Neural cell (in vitro differentiated cells): Measurements from ENCODE around the gene SH3PXD2A. TPM values are rescaled to one million over a fixed set of nuclear protein-coding genes. Genes with fewer than 3 reads are reported as not detected.

Experiments
- H2AFZ ChIP-seq: fragments of 200-600, 300-800 bp; sonication (generic), shearing (Covaris generic); 2 replicates; pipeline ENCODE4 v1.6.0; 2014; ENCODE audit warnings: low read depth, mild to moderate bottlenecking, antibody characterized with exemption, low read length, moderate library complexity
- H3F3A ChIP-seq: fragments of 200-600 bp; shearing (Covaris generic); 2 replicates; pipeline ENCODE4 v1.6.1; 2016; ENCODE audit warnings: mild to moderate bottlenecking, moderate library complexity, mixed read lengths, antibody characterized with exemption, low read length; ENCODE audit not compliant: insufficient read depth, poor library complexity, severe bottlenecking
- H3K27ac ChIP-seq: fragments of 200-600, 300-800 bp; sonication (generic), shearing (Covaris generic); 2 replicates; pipeline ENCODE4 v1.5.1; 2014; ENCODE audit warnings: mild to moderate bottlenecking, low read length, moderate library complexity
- H3K27me3 ChIP-seq: fragments of 300-800, 200-600 bp; sonication (generic), shearing (Covaris generic); 2 replicates; pipeline ENCODE4 v1.6.0; 2014; ENCODE audit warnings: mild to moderate bottlenecking, low read depth, low read length, moderate library complexity; ENCODE audit not compliant: insufficient read depth
- H3K36me3 ChIP-seq: fragments of 300-800, 200-600 bp; sonication (generic), shearing (Covaris generic); 2 replicates; pipeline ENCODE4 v1.5.1; 2014; ENCODE audit warnings: mild to moderate bottlenecking, antibody characterized with exemption, low read length, moderate library complexity; ENCODE audit not compliant: insufficient read depth
- H3K4me2 ChIP-seq: fragments of 300-800, 200-600 bp; sonication (generic), shearing (Covaris generic); 2 replicates; pipeline ENCODE4 v1.6.0; 2014; ENCODE audit warnings: mild to moderate bottlenecking, low read length
- H3K4me3 ChIP-seq: fragments of 300-800, 200-600 bp; sonication (generic), shearing (Covaris generic); 2 replicates; pipeline ENCODE4 v1.5.1; 2014; ENCODE audit warnings: mild to moderate bottlenecking, low read length, moderate library complexity
- H3K79me2 ChIP-seq: fragments of 200-600 bp; shearing (Covaris generic); replicated peaks from 2 replicates; pipeline ENCODE4 v1.6.0; 2014; ENCODE audit warnings: mild to moderate bottlenecking, low read length, moderate library complexity; ENCODE audit not compliant: insufficient read depth
- H3K9ac ChIP-seq: fragments of 300-800, 200-600 bp; sonication (generic), shearing (Covaris generic); 2 replicates; pipeline ENCODE4 v1.6.1; 2016; ENCODE audit warnings: mild to moderate bottlenecking, low read length, mixed read lengths
- H3K9me2 ChIP-seq: fragments of 200-600 bp; shearing (Covaris generic); 2 replicates; pipeline ENCODE4 v1.6.1; 2016; ENCODE audit warnings: mild to moderate bottlenecking, low read length, mixed read lengths; ENCODE audit not compliant: insufficient read depth
- H3K9me3 ChIP-seq: fragments of 200-600, 300-800 bp; sonication (generic), shearing (Covaris generic); 2 replicates; pipeline ENCODE4 v1.6.1; 2016; ENCODE audit warnings: mild to moderate bottlenecking, mixed run types, low read length, moderate library complexity, mixed read lengths
- H4K20me1 ChIP-seq: fragments of 200-600 bp; shearing (Covaris generic); 2 replicates; pipeline ENCODE4 v1.6.1; 2016; ENCODE audit warnings: mild to moderate bottlenecking, mixed run types; ENCODE audit not compliant: insufficient read depth
- CTCF ChIP-seq: fragments of 450-650 bp; IDR thresholded peaks from 2 replicates; pipeline ENCODE4 v1.5.1; 2014; ENCODE audit warnings: antibody characterized with exemption, mild to moderate bottlenecking, moderate library complexity; ENCODE audit not compliant: poor library complexity, severe bottlenecking
- EP300 ChIP-seq: fragments of 450-650 bp; conservative IDR thresholded peaks from 2 replicates; pipeline ENCODE4 v1.6.1; 2014; ENCODE audit warnings: antibody characterized with exemption, mild to moderate bottlenecking, moderate library complexity; ENCODE audit not compliant: poor library complexity, severe bottlenecking
- EZH2 ChIP-seq: fragments of 200-600, 300-800 bp; shearing (Covaris generic), sonication (generic); IDR thresholded peaks from 2 replicates; pipeline ENCODE4 v1.6.1; 2014; ENCODE audit warnings: antibody characterized with exemption, low read length, borderline replicate concordance, mild to moderate bottlenecking; ENCODE audit not compliant: insufficient read depth, poor library complexity, severe bottlenecking
- MXI1 ChIP-seq: fragments of 450-650 bp; conservative IDR thresholded peaks from 2 replicates; pipeline ENCODE4 v1.6.1; 2014; ENCODE audit warnings: antibody characterized with exemption, mild to moderate bottlenecking; ENCODE audit not compliant: poor library complexity, severe bottlenecking
- POLR2AphosphoS5 ChIP-seq: IDR thresholded peaks from 2 replicates; pipeline ENCODE4 v1.6.1; 2012
- RAD21 ChIP-seq: fragments of 450-650 bp; conservative IDR thresholded peaks from 2 replicates; pipeline ENCODE4 v1.6.1; 2014; ENCODE audit warnings: antibody characterized with exemption, mild to moderate bottlenecking, moderate library complexity
- SMC3 ChIP-seq: fragments of 450-650 bp; conservative IDR thresholded peaks from 2 replicates; pipeline ENCODE4 v1.6.1; 2014; ENCODE audit warnings: antibody characterized with exemption, mild to moderate bottlenecking, moderate library complexity; ENCODE audit not compliant: poor library complexity
- TAF1 ChIP-seq: IDR thresholded peaks from 2 replicates; pipeline ENCODE4 v1.6.1; 2012; ENCODE audit warnings: low read depth
- polyA plus RNA-seq: library from polyadenylated mRNA; depleted of rRNA; stranded (reverse); fragments of >200 nt; gene quantifications from 2 replicates; pipeline ENCODE4 v1.2.3, GENCODE V29; 2014
- TF ChIP-seq, protein P1 (sequence below): IDR thresholded peaks from 2 replicates; pipeline ENCODE4 v1.6.1; 2012; ENCODE audit warnings: borderline replicate concordance

SH3PXD2A gene
- polyA plus RNA-seq, 1 donor from 2014 or later = 5.2 TPM

DNA sequence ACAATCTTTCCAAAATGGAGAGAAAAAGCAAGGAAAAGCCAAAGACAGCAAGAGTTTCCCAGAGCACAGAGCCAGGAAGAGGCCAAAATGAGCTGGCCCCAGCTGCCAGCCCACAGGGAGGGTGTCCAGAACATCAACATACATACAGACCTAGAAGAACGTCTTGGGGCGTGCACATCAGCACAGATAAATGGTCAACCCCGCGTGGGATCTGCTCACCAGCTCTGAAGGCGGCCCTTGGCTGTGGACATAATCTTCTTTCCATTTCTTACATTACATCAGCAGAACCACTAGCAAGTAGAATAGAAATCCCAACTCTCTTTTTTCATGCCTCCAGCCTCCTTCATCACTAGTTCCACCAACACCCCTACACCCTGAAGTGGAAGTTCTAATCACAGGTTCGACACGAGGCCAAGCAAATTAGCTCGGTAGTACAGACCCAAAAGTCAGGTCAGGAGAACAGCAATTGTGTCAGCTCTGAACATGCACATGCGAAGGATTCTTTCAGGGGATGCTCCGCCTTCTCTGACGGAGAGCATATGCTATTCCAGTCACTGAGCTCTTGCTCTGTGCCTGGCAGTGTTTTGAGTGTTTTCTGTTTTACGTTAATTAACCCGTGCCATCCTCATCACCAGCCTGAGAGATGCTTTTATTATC, 16.4 kb downstream of the SH3PXD2A start (continued):
- no peak for TF ChIP-seq CTCF

DNA sequence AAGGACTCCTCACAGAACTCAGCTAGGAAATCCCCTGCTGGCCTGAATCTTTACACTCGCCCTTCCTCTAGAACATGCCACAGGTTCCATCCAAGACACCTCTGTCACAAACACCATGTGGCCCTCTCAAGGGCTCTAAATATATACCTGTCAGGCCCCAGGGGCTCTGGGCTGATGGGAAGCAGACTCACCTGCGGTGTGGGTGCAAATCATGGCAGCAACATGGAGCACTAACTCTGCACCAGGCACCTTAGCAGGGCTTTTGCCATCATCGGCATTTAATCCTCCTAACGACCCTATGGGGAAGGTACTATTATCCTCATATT, 17.3 kb downstream of the SH3PXD2A start:
- H3K27me3 ChIP-seq = no peaks in the 10 kb centered on the region
- no peak overlapping the region for H3K4me3 ChIP-seq
- no peaks in the 10 kb centered on the region for H3F3A ChIP-seq
- no peaks in the 10 kb centered on the region for H3K36me3 ChIP-seq
- H3K79me2 ChIP-seq = no peaks in the 10 kb centered on the region
- TF ChIP-seq EP300 = no peak
- TF ChIP-seq POLR2AphosphoS5 = no peak
- TF ChIP-seq EZH2 = no peak
- TF ChIP-seq TAF1 = no peak
- TF ChIP-seq MXI1 = no peak
- TF ChIP-seq SMC3 = no peak
- TF ChIP-seq, protein P1, sequence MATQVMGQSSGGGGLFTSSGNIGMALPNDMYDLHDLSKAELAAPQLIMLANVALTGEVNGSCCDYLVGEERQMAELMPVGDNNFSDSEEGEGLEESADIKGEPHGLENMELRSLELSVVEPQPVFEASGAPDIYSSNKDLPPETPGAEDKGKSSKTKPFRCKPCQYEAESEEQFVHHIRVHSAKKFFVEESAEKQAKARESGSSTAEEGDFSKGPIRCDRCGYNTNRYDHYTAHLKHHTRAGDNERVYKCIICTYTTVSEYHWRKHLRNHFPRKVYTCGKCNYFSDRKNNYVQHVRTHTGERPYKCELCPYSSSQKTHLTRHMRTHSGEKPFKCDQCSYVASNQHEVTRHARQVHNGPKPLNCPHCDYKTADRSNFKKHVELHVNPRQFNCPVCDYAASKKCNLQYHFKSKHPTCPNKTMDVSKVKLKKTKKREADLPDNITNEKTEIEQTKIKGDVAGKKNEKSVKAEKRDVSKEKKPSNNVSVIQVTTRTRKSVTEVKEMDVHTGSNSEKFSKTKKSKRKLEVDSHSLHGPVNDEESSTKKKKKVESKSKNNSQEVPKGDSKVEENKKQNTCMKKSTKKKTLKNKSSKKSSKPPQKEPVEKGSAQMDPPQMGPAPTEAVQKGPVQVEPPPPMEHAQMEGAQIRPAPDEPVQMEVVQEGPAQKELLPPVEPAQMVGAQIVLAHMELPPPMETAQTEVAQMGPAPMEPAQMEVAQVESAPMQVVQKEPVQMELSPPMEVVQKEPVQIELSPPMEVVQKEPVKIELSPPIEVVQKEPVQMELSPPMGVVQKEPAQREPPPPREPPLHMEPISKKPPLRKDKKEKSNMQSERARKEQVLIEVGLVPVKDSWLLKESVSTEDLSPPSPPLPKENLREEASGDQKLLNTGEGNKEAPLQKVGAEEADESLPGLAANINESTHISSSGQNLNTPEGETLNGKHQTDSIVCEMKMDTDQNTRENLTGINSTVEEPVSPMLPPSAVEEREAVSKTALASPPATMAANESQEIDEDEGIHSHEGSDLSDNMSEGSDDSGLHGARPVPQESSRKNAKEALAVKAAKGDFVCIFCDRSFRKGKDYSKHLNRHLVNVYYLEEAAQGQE = no peak
- TF ChIP-seq RAD21 = no peak
- TF ChIP-seq CTCF = no peak
- H3K9ac ChIP-seq = no peak overlapping the region
- no peak overlapping the region for H2AFZ ChIP-seq
- H3K9me2 ChIP-seq = no peaks in the 10 kb centered on the region
- no peaks in the 10 kb centered on the region for H4K20me1 ChIP-seq
- H3K9me3 ChIP-seq = no peaks in the 10 kb centered on the region
- H3K4me2 ChIP-seq = no peak overlapping the region
- H3K27ac ChIP-seq = no peak overlapping the region
